HL-60 (cell line): Measurements from ENCODE around the gene PTPRD.

Source experiments
- DNase-seq, 2 experiments: peaks; one replicate each; pipeline ENCODE4 v3.0.0-alpha.2; 2010 to 2020; ENCODE audit warnings: low read depth in 1 of 2, low spot score in 1 of 2
- H3K27ac ChIP-seq: fragments of 250-450 bp; sonication (Bioruptor Pico); replicated peaks from 2 replicates; pipeline ENCODE4 v1.5.1; 2020; ENCODE audit warnings: mild to moderate bottlenecking, moderate library complexity
- H3K27me3 ChIP-seq: fragments of 250-450 bp; sonication (Bioruptor Pico); 2 replicates; pipeline ENCODE4 v1.5.1; 2021; ENCODE audit warnings: mild to moderate bottlenecking, moderate library complexity; ENCODE audit not compliant: insufficient read depth, poor library complexity, severe bottlenecking
- H3K4me3 ChIP-seq: replicated peaks from 2 replicates; pipeline ENCODE4 v1.5.1; 2011; ENCODE audit warnings: mild to moderate bottlenecking, control low read depth, low read length; ENCODE audit not compliant: insufficient read depth
- CTCF ChIP-seq: IDR thresholded peaks from one replicate; pipeline ENCODE4 v1.5.1; 2011; ENCODE audit warnings: low read length, control low read depth, inconsistent platforms; ENCODE audit not compliant: insufficient read depth
- GABPA ChIP-seq: IDR thresholded peaks from 2 replicates; pipeline ENCODE4 v1.6.1; 2012; ENCODE audit warnings: low read depth
- POLR2AphosphoS5 ChIP-seq: IDR thresholded peaks from 2 replicates; pipeline ENCODE4 v1.6.1; 2012; ENCODE audit warnings: low read depth
- SPI1 ChIP-seq: IDR thresholded peaks from 2 replicates; pipeline ENCODE4 v1.6.1; 2012; ENCODE audit warnings: low read depth, mild to moderate bottlenecking, borderline replicate concordance
- TF ChIP-seq, protein P1 (sequence below): IDR thresholded peaks from 2 replicates; pipeline ENCODE4 v1.6.1; 2012; ENCODE audit warnings: low read depth; ENCODE audit not compliant: insufficient replicate concordance

Gene PTPRD

GRCh38 chr9:8628791-8629190 is 1984.0 kb downstream of the PTPRD start:
- H3K4me3 ChIP-seq: no peak overlapping the region
- H3K27ac ChIP-seq: no peak overlapping the region
- TF ChIP-seq POLR2AphosphoS5: no peak
- TF ChIP-seq, protein P1, sequence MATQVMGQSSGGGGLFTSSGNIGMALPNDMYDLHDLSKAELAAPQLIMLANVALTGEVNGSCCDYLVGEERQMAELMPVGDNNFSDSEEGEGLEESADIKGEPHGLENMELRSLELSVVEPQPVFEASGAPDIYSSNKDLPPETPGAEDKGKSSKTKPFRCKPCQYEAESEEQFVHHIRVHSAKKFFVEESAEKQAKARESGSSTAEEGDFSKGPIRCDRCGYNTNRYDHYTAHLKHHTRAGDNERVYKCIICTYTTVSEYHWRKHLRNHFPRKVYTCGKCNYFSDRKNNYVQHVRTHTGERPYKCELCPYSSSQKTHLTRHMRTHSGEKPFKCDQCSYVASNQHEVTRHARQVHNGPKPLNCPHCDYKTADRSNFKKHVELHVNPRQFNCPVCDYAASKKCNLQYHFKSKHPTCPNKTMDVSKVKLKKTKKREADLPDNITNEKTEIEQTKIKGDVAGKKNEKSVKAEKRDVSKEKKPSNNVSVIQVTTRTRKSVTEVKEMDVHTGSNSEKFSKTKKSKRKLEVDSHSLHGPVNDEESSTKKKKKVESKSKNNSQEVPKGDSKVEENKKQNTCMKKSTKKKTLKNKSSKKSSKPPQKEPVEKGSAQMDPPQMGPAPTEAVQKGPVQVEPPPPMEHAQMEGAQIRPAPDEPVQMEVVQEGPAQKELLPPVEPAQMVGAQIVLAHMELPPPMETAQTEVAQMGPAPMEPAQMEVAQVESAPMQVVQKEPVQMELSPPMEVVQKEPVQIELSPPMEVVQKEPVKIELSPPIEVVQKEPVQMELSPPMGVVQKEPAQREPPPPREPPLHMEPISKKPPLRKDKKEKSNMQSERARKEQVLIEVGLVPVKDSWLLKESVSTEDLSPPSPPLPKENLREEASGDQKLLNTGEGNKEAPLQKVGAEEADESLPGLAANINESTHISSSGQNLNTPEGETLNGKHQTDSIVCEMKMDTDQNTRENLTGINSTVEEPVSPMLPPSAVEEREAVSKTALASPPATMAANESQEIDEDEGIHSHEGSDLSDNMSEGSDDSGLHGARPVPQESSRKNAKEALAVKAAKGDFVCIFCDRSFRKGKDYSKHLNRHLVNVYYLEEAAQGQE: no peak
- TF ChIP-seq GABPA: no peak
- no peak for TF ChIP-seq CTCF
- no peak for TF ChIP-seq SPI1
- no peaks in the 10 kb centered on the region for H3K27me3 ChIP-seq
- DNase-seq: no peak

GRCh38 chr9:8627976-8628679 is 1984.7 kb downstream of the PTPRD start:
- no peak overlapping the region for H3K27ac ChIP-seq
- no peak overlapping the region for H3K4me3 ChIP-seq
- no peak for TF ChIP-seq CTCF
- TF ChIP-seq SPI1: no peak
- TF ChIP-seq, protein P1: no peak
- no peak for TF ChIP-seq GABPA
- no peak for TF ChIP-seq POLR2AphosphoS5
- DNase-seq: no peak
- no peaks in the 10 kb centered on the region for H3K27me3 ChIP-seq

DNA sequence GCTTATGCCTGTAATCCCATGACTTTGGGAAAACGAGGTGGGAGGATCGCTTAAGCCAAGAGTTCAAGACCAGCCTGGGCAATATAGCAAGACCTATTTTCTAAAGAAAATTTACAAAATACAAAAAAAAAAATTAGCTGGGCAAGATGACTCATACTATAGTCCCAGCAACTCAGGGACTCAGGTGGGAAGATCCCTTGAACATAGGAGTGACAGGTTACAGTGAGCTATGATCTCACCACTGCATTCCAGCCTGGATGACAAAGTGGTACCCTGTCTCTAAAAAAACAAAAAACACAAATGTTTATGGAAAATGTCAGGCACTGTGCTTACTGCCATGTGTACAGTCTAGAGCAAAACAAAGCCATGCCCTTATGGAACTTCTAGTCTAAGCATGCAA is 1989.9 kb downstream of the PTPRD start:
- TF ChIP-seq CTCF: no peak
- TF ChIP-seq, protein P1: no peak
- TF ChIP-seq POLR2AphosphoS5: no peak
- no peak for TF ChIP-seq SPI1
- TF ChIP-seq GABPA: no peak
- Histone ChIP-seq H3K27ac (no peak overlapping the region), H3K4me3 (no peak overlapping the region), H3K27me3 (no peaks in the 10 kb centered on the region)
- no peak for DNase-seq
